H1 (cell line): ENCODE results near the gene TRIM59. TPM values are rescaled to one million over a fixed set of nuclear protein-coding genes. Genes with fewer than 3 reads are reported as not detected.

Source experiments
- ATF2 ChIP-seq: IDR thresholded peaks from 2 replicates; pipeline ENCODE4 v1.6.1; 2012; ENCODE audit warnings: low read length, inconsistent platforms
- JUND ChIP-seq: IDR thresholded peaks from 2 replicates; pipeline ENCODE4 v1.6.1; 2011; ENCODE audit warnings: mild to moderate bottlenecking, improper control_type of control experiment, low read length
- KDM5A ChIP-seq: fragments of 200-600 bp; IDR thresholded peaks from 2 replicates; pipeline ENCODE4 v1.7.1; 2012; ENCODE audit warnings: mild to moderate bottlenecking, low read length, inconsistent platforms, mixed read lengths
- POLR2A ChIP-seq, 2 experiments: IDR thresholded peaks; 1 replicate in 1 of 2; 2 replicates in 1 of 2; pipeline ENCODE4 v1.6.1; 2011; ENCODE audit warnings: low read depth in 2 of 2, low read length in 2 of 2, mild to moderate bottlenecking in 2 of 2; ENCODE audit errors: control extremely low read depth in 1 of 2
- SP1 ChIP-seq: IDR thresholded peaks from 2 replicates; pipeline ENCODE4 v1.6.1; 2011; ENCODE audit warnings: low read depth, low read length
- polyA plus RNA-seq, 7 experiments: library from polyadenylated mRNA; depleted of rRNA in 3 of 7; stranded (reverse) in 5 of 7; unstranded in 2 of 7; fragments of >200 nt in 5 of 7; fragments of 200-250 nt in 2 of 7; gene quantifications; 1 replicate in 5 of 7; 2 replicates in 1 of 7; 4 replicates in 1 of 7; pipeline versions ENCODE4 v1.2.1 to v1.2.3, GENCODE V29; 2011 to 2013; ENCODE audit warnings: missing spikeins in 2 of 7, mixed read lengths in 2 of 7
- total RNA-seq: library from RNA; stranded (reverse); fragmentation: NEBNext Ultra II Directional; extraction: Animal tissue kit (Norgen Biotek cat#: 25700); gene quantifications from 2 replicates; pipeline ENCODE4 v1.2.1, GENCODE V29; 2021

The TRIM59 gene
- total and polyA plus RNA-seq, 2 of the 8 experiments (the other 6 are each of a cell fraction or from before 2014, with no cell fraction given): 11.6 to 53.4 TPM

DNA sequence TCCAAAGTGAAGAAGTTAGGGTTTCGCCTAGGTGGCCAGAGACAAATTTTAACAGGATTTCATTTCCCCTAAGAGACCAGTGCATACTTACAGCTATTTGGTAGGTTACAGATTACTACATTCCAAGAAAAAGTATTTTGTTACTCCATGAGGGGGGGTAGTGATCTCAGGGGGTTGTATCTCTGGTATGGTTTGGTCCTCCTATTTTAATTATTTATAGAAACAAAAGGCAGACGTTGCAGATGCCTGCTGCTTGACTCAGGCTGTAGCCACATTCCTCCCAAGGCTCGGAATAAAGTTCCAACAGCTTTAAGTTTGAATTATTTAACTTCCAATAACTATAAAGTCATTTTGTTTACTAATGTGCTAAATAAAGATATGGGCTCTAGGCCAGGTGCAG, 1.3 kb upstream of the TRIM59 start (continued):
- TF ChIP-seq KDM5A: no peak
- no peak for TF ChIP-seq JUND
- TF ChIP-seq SP1: no peak
- TF ChIP-seq POLR2A (IDR thresholded peaks at IDR 0.05; ENCODE audit: control extremely low read depth in 1 of 2, low read depth in 2 of 2, low read length in 2 of 2): no peak
- TF ChIP-seq ATF2: no peak
